Muscle layer of colon (tissue), 2 donors: Measurements from ENCODE around the gene TMEM178B.

ENCODE experiments used
- H3K27ac ChIP-seq: one replicate; pipeline ENCODE4 v1.7.0; 2013; ENCODE audit warnings: low read depth, mild to moderate bottlenecking, low read length, moderate library complexity
- H3K27me3 ChIP-seq, 2 donors: one replicate each; pipeline ENCODE4 v1.7.0; 2013; ENCODE audit warnings: low read length in 2 of 2, mild to moderate bottlenecking in 2 of 2; ENCODE audit not compliant: insufficient read depth in 2 of 2, control insufficient read depth in 1 of 2
- H3K36me3 ChIP-seq: one replicate; pipeline ENCODE4 v1.7.0; 2013; ENCODE audit warnings: mild to moderate bottlenecking, low read length; ENCODE audit not compliant: insufficient read depth
- H3K4me1 ChIP-seq: one replicate; pipeline ENCODE4 v1.7.0; 2013; ENCODE audit warnings: mild to moderate bottlenecking, low read length; ENCODE audit not compliant: insufficient read depth
- H3K4me3 ChIP-seq, 2 donors: one replicate each; pipeline ENCODE4 v1.7.0; 2013; ENCODE audit warnings: low read length in 2 of 2, low read depth in 1 of 2, mild to moderate bottlenecking in 1 of 2, moderate library complexity in 1 of 2
- H3K9ac ChIP-seq: one replicate; pipeline ENCODE4 v1.7.0; 2013; ENCODE audit warnings: low read length
- H3K9me3 ChIP-seq: one replicate; pipeline ENCODE4 v1.7.0; 2013; ENCODE audit warnings: mild to moderate bottlenecking, low read length
- donor health status: abdominal sarcoma.
- donor health status: Adenocarcinoma of cecum.

TMEM178B gene

GRCh38 chr7:141257597-141257996, 183.7 kb downstream of the TMEM178B start:
- no peak overlapping the region for H3K27ac ChIP-seq
- no peaks in the 10 kb centered on the region for H3K27me3 ChIP-seq
- no peaks in the 10 kb centered on the region for H3K36me3 ChIP-seq
- no peak overlapping the region for H3K9ac ChIP-seq
- no peak overlapping the region for H3K4me3 ChIP-seq
- H3K9me3 ChIP-seq = no peaks in the 10 kb centered on the region
- H3K4me1 ChIP-seq = no peaks in the 10 kb centered on the region

- H3K4me3 ChIP-seq = no peak overlapping the region
- H3K36me3 ChIP-seq = no peaks in the 10 kb centered on the region
- H3K4me1 ChIP-seq = no peaks in the 10 kb centered on the region
- no peaks in the 10 kb centered on the region for H3K27me3 ChIP-seq
- H3K9me3 ChIP-seq = no peaks in the 10 kb centered on the region
- H3K9ac ChIP-seq = no peak overlapping the region
- no peak overlapping the region for H3K27ac ChIP-seq
Measured at GRCh38 chr7:141258559-141258958, 184.7 kb downstream of the TMEM178B start.

GRCh38 chr7:141262101-141263090, 188.5 kb downstream of the TMEM178B start:
- Histone ChIP-seq H3K9ac (no peak overlapping the region), H3K4me3 (no peak overlapping the region), H3K9me3 (no peaks in the 10 kb centered on the region), H3K36me3 (no peaks in the 10 kb centered on the region), H3K27me3 (no peaks in the 10 kb centered on the region), H3K27ac (no peak overlapping the region), H3K4me1 (no peaks in the 10 kb centered on the region)

DNA sequence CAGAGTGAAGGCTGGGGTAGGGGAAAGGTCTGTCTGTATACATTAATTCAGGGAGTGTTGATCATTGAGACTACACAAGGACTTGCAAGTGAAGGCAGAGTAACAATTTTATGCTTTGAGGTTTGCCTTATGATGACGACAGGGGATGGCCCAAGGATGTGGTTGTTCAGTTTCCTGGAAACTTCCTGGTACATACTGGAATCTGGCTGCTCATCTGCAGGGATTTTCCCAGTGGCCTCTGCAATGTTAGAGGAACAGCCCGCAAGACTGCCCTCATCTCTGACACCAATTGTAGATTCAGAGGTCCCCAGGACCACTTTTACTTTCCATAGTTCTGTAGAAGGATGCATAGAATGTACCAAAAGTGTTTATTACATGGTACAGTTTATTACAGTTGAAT, 189.6 kb downstream of the TMEM178B start:
- no peaks in the 10 kb centered on the region for H3K9me3 ChIP-seq
- H3K36me3 ChIP-seq = no peaks in the 10 kb centered on the region
- no peak overlapping the region for H3K27ac ChIP-seq
- H3K9ac ChIP-seq = no peak overlapping the region
- no peaks in the 10 kb centered on the region for H3K4me1 ChIP-seq
- no peak overlapping the region for H3K4me3 ChIP-seq
- no peaks in the 10 kb centered on the region for H3K27me3 ChIP-seq

GRCh38 chr7:141263983-141264382, 190.1 kb downstream of the TMEM178B start:
- Histone ChIP-seq H3K9me3 (no peaks in the 10 kb centered on the region), H3K27me3 (no peaks in the 10 kb centered on the region), H3K27ac (no peak overlapping the region), H3K9ac (no peak overlapping the region), H3K36me3 (no peaks in the 10 kb centered on the region), H3K4me1 (no peaks in the 10 kb centered on the region), H3K4me3 (no peak overlapping the region)

- Histone ChIP-seq H3K36me3 (no peaks in the 10 kb centered on the region), H3K9ac (no peak overlapping the region), H3K27ac (no peak overlapping the region), H3K4me3 (no peak overlapping the region), H3K27me3 (no peaks in the 10 kb centered on the region), H3K9me3 (no peaks in the 10 kb centered on the region), H3K4me1 (no peaks in the 10 kb centered on the region)
Measured at GRCh38 chr7:141264511-141264910, 190.6 kb downstream of the TMEM178B start.

GRCh38 chr7:141265668-141266067, 191.8 kb downstream of the TMEM178B start:
- no peaks in the 10 kb centered on the region for H3K9me3 ChIP-seq
- no peaks in the 10 kb centered on the region for H3K27me3 ChIP-seq
- H3K4me3 ChIP-seq = no peak overlapping the region
- H3K36me3 ChIP-seq = no peaks in the 10 kb centered on the region
- no peak overlapping the region for H3K9ac ChIP-seq
- H3K27ac ChIP-seq = no peak overlapping the region
- no peaks in the 10 kb centered on the region for H3K4me1 ChIP-seq

GRCh38 chr7:141268614-141269013, 194.8 kb downstream of the TMEM178B start:
- H3K36me3 ChIP-seq = no peaks in the 10 kb centered on the region
- H3K4me3 ChIP-seq = no peak overlapping the region
- H3K27me3 ChIP-seq = no peaks in the 10 kb centered on the region
- H3K27ac ChIP-seq = no peak overlapping the region
- no peak overlapping the region for H3K9ac ChIP-seq
- no peaks in the 10 kb centered on the region for H3K4me1 ChIP-seq
- H3K9me3 ChIP-seq = no peaks in the 10 kb centered on the region

- H3K9me3 ChIP-seq = no peaks in the 10 kb centered on the region
- H3K36me3 ChIP-seq = no peaks in the 10 kb centered on the region
- H3K4me1 ChIP-seq = no peaks in the 10 kb centered on the region
- H3K27ac ChIP-seq = no peak overlapping the region
- H3K27me3 ChIP-seq = no peaks in the 10 kb centered on the region
- H3K4me3 ChIP-seq = no peak overlapping the region
- no peak overlapping the region for H3K9ac ChIP-seq
Measured at GRCh38 chr7:141271451-141271850, 197.6 kb downstream of the TMEM178B start.

- Histone ChIP-seq H3K36me3 (no peaks in the 10 kb centered on the region), H3K4me1 (no peaks in the 10 kb centered on the region), H3K9ac (no peak overlapping the region), H3K27ac (no peak overlapping the region), H3K9me3 (no peaks in the 10 kb centered on the region), H3K4me3 (no peak overlapping the region), H3K27me3 (no peaks in the 10 kb centered on the region)
Measured at GRCh38 chr7:141272417-141272816, 198.6 kb downstream of the TMEM178B start.

- Histone ChIP-seq H3K9ac (no peak overlapping the region), H3K9me3 (no peaks in the 10 kb centered on the region), H3K27me3 (no peaks in the 10 kb centered on the region), H3K4me1 (no peaks in the 10 kb centered on the region), H3K36me3 (no peaks in the 10 kb centered on the region), H3K4me3 (no peak overlapping the region), H3K27ac (no peak overlapping the region)
Measured at GRCh38 chr7:141275350-141275749, 201.5 kb downstream of the TMEM178B start.

- no peaks in the 10 kb centered on the region for H3K27me3 ChIP-seq
- no peaks in the 10 kb centered on the region for H3K9me3 ChIP-seq
- H3K27ac ChIP-seq = no peak overlapping the region
- H3K4me3 ChIP-seq = no peak overlapping the region
- H3K36me3 ChIP-seq = no peaks in the 10 kb centered on the region
- no peaks in the 10 kb centered on the region for H3K4me1 ChIP-seq
- H3K9ac ChIP-seq = no peak overlapping the region
Measured at GRCh38 chr7:141276031-141276430, 202.2 kb downstream of the TMEM178B start.
